AG20443 (cell line): Measurements from ENCODE around the gene RASL12.

Source experiments
- DNase-seq: peaks from one replicate; pipeline ENCODE4 v3.0.0; 2012; ENCODE audit warnings: low spot score, mixed read lengths

Gene RASL12

DNA sequence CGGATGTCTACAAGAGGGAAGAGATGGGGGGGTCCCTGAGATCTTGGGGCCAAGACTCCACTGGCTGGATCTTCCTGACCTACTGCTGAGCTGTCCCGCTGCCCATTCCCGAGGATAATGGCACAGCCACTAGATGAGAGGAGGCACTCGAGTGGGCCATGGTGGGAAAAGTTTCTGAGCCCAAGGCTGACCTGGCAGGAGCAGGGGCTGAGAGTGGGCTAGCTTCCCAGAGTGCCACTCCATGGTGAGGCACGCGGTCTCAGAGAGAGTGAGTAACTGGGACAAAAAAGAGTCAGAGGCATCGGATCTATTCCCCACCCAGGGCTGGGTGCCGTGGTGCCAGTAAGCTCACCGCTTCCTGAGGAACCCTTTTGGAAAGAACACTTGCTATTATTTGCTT is 11.7 kb downstream of the RASL12 start:
- no peak for DNase-seq

- no peak for DNase-seq
These were observed 12.5 kb downstream of the RASL12 start for GRCh38 chr15:65055201-65055870.

DNA sequence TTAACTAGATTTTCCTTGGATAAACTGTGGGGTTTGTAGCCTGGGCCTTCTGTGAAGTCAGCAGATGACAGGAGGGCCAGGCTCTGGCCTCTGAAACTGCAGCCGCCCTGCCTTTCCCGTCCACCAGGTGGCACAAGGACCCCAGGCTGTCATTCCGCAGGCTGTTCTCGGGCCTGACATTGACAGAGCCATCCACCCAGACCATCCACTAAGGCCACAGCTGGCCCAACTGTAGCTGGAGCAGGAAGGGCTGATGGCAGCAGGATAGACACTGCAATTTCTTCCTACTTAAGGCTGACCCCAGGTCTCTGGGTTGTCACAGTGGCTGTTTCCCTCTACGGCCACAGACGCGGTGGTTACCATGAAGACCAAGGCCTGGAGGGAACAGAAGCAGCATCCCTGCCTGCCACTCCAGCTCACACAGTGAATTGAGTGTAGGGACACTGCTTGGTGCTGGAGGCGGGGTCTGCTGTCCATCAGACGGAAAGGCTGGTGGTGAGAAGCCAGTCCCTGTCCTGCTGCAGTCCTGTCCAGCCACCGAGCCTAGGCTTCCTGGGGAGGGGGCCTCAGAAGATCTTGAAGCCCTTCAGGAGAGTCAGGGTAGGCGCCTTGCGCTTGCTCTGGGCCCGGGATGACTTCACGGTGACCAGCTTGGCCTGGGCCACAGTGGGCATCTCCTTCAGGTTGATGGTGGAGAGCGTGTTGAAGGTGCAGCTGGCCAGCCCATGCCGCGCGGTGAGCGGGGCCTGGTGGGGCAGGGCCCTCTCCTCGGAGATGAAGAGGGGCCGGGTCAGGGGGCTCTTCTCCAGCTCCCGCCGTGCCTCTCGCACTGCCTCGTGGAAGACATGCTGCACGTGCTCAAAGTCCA is 13.2 kb downstream of the RASL12 start:
- peak; percentile 90 for DNase-seq

GRCh38 chr15:65052956-65053355 is 14.8 kb downstream of the RASL12 start:
- DNase-seq = no peak

DNA sequence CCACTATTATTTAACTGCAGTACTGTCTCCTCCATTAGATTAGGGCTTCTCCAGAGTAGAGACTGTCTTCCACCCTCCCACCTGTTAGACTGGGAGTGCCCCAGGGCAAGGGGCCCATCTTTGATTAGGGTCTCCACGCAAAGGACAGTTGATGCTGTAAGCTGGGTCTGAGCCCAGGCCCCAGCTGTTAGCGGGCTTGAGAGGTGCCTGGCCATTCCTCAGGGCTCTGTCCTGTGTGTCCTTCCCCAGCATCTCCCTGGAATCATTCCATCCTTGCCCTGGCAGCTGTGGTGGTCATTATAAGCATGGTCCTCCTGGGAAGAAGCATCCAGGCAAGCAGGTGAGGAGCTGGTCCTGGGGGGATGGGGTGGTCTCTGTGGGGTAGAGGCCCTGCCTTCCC is 16.5 kb downstream of the RASL12 start:
- no peak for DNase-seq

DNA sequence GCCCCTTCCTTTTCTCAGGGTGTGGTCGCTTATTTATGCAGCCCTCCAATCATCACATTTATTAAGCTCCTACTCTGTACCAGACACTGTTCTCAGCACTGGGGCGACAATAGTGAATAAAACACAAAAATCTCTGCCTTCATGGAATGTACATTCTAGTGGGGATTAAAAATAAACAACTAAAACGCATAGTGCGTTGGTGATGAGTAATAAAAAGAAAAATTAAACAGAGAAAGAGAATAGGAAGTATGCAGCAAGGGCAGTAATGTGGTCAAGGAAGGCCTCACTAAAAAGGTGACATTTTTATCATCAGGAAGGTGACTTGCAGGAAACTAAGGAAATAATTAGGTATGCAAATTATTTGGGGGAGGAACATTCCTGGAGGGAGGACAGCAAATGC is 17.5 kb downstream of the RASL12 start:
- no peak for DNase-seq

GRCh38 chr15:65049418-65049840 is 18.4 kb downstream of the RASL12 start:
- peak; percentile 97 for DNase-seq

DNA sequence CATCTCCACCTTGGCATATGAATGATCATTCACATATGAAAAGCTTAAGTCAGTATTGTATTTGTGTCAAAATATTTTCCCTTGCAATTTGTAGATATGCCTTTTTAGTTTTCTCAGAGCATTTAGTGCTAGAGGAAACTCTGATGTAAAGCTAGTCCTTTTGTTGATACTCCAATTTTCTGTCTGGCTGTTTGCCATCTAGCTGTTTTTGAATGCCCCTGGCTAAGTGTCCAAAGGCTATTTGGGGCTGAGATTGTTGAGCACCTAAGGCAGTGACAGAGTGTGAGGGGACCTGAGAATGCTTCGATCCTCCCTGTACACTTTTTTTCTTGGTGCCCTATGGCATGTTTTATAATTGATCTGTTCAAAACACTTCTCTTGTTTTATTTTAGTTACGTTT is 19.6 kb downstream of the RASL12 start:
- DNase-seq = no peak

DNA sequence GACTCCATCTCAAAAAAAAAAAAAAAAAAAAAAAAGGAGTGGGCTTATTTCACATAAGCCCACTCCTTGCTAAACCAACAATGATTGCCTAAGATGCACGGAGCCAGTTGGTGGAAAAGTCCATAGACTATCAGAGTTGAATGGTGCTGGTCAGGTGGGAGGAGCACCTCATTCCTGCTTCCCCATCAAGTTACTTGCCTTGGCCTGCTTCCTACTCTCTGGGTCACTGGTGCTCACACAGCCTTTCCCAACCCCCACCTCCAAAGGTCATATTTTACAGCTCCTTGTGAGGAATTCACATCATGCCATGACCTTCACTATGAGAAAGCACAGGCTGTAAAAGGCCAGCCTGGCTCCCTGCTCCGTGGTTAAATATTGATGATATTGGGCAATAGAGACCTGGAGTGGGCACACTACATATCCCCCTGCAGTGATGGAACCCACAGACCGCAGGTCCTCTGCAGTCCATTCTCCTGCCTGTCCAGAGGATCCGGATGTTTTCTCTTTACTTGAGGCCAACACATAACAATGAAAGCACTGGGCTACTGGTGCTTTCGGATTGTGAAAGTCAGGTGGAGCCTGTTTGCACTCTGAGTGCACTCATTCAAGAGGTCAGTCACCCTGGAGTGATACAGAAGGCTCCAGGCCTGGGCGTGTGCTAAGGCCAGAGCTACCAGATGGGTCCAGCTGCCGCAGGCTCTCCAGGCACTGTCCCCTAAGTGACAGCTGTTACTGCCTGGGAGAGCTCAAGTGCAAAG is 22.9 kb downstream of the RASL12 start, which contains the start of gene SLC51B:
SLC51B (plus strand) TSS at position 664 of the 758 bp plus-strand sequence. CDS start 4,618 bp downstream, outside the sequence.
- no peak for DNase-seq

DNA sequence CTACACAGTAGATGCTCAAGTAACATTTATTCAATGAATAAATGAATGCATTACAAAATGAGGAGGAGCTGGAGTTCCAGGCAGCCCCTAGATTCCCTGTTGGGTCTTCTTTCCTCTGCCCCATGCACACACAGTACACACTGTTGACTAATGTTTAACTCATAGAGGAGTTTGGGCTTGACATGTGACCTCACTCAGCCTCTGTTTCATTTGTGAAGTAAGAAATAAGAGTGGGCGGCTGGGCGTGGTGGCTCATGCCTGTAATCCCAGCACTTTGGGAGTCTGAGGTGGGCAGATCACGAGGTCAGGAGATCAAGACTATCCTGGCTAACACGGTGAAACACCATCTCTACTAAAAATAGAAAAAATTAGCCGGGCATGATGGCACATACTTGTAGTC is 23.6 kb downstream of the RASL12 start:
- peak; percentile 50 for DNase-seq

- no peak for DNase-seq
These were observed 24.9 kb downstream of the RASL12 start for GRCh38 chr15:65042776-65043327.

GRCh38 chr15:65041787-65042186 is 26.0 kb downstream of the RASL12 start:
- DNase-seq = no peak

GRCh38 chr15:65040461-65040860 is 27.3 kb downstream of the RASL12 start:
- DNase-seq = no peak

DNA sequence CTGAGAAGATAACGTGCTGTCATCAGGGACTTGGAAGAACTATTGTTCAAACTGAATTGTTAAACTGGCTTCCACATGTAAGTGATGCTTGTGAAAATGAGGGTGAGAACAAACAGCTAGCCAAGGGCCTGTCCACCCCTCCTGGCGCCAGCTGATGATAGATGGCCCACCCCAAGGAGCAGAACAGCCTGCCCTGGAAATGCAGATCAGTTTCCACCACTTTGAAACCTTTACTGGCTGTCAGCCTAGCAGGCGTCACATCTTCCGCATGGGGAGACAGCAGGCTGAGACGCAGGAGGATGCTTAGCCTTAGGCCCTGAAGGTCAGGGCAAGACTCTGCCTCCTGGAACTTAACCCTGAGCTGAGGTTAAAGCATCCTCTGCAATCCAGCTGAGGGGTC is 29.0 kb downstream of the RASL12 start:
- no peak for DNase-seq

GRCh38 chr15:65038428-65038827 is 29.4 kb downstream of the RASL12 start:
- DNase-seq = no peak

- DNase-seq = no peak
These were observed 30.5 kb downstream of the RASL12 start for GRCh38 chr15:65037309-65037708.

DNA sequence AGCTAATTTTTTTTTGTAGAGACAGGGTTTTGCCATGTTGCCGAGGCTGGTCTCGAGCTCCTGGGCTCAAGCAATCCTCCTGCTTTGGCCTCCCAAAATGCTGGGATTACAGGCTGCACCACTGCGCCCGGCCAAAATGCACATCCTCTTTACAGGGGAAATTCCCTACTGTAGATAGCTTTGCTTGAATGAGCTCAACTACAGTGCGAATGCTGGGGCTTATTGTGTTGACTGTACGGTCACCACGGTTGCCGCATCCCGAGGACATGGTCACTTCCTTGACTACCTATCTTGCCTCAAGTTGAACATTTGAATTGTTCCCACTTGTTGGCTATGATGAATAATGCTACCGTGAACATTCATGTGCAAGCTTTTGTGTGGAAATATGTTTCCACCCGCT is 33.1 kb downstream of the RASL12 start:
- DNase-seq = no peak

GRCh38 chr15:65033659-65034269 is 34.0 kb downstream of the RASL12 start:
- peak; percentile 70 for DNase-seq

- DNase-seq = peak; percentile 49
These were observed 34.8 kb downstream of the RASL12 start for GRCh38 chr15:65032801-65033537.

GRCh38 chr15:65029736-65030208 is 38.0 kb downstream of the RASL12 start:
- no peak for DNase-seq
